GM21619 (cell line): Measurements from ENCODE around the gene RET.

ENCODE experiments used
- ATAC-seq: cut with Tn5 transposase; IDR thresholded peaks from one replicate; pipeline ENCODE4 v1.9.1; 2021; ENCODE audit not compliant: unreplicated experiment

The RET gene

GRCh38 chr10:43119416-43120115 is 42.7 kb downstream of the RET start:
- no peak for ATAC-seq

- no peak for ATAC-seq
Measured at GRCh38 chr10:43120116-43120928, 43.5 kb downstream of the RET start.

- ATAC-seq, result peak; percentile 92
Measured at GRCh38 chr10:43120929-43121314, 44.1 kb downstream of the RET start.

- ATAC-seq, result peak; percentile 9
Measured at GRCh38 chr10:43121444-43121843, 44.6 kb downstream of the RET start.

- no peak for ATAC-seq
Measured at GRCh38 chr10:43122096-43122495, 45.2 kb downstream of the RET start.

GRCh38 chr10:43122826-43123225 is 46.0 kb downstream of the RET start:
- ATAC-seq, result no peak

- no peak for ATAC-seq
Measured at GRCh38 chr10:43123361-43124093, 46.7 kb downstream of the RET start.

- ATAC-seq, result no peak
Measured at GRCh38 chr10:43124094-43124521, 47.2 kb downstream of the RET start.

GRCh38 chr10:43124574-43125273 is 47.9 kb downstream of the RET start:
- ATAC-seq, result no peak

GRCh38 chr10:43125274-43125845 is 48.5 kb downstream of the RET start:
- ATAC-seq, result no peak

GRCh38 chr10:43125881-43126731 is 49.2 kb downstream of the RET start:
- no peak for ATAC-seq

- peak; percentile 40 for ATAC-seq
Measured at GRCh38 chr10:43126759-43127424, 50.0 kb downstream of the RET start.

GRCh38 chr10:43127442-43127841 is 50.6 kb downstream of the RET start:
- ATAC-seq, result no peak

GRCh38 chr10:43128331-43128730 is 51.5 kb downstream of the RET start:
- no peak for ATAC-seq

- ATAC-seq, result peak; percentile 80
Measured at GRCh38 chr10:43128958-43129706, 52.3 kb downstream of the RET start.

GRCh38 chr10:43130770-43131171 is 53.9 kb downstream of the RET start:
- no peak for ATAC-seq

- ATAC-seq, result no peak
Measured at GRCh38 chr10:43131256-43131655, 54.4 kb downstream of the RET start.

- ATAC-seq, result no peak
Measured at GRCh38 chr10:43131906-43132305, 55.0 kb downstream of the RET start.
